ENCODE data around the gene CDH2.

The CDH2 gene

GRCh38 chr18:28018351-28018750 is 158.6 kb downstream of the CDH2 start:
- Histone ChIP-seq H3K4me2 (ENCODE audit: low read depth, low read length, poor library complexity, severe bottlenecking) (no peak overlapping the region), H3F3A (ENCODE audit: insufficient read depth) (no peaks in the 10 kb centered on the region), H3K36me3 (ENCODE audit: low read length) (no peaks in the 10 kb centered on the region), H3K9ac (ENCODE audit: low read length) (no peak overlapping the region), H3K9me3 (ENCODE audit: insufficient read depth, low read length) (no peaks in the 10 kb centered on the region), H3K9me2 (replicated peaks; ENCODE audit: insufficient read depth, low read length) (no peaks in the 10 kb centered on the region), H3K27ac (ENCODE audit: low read depth, low read length) (no peak overlapping the region), H2AFZ (ENCODE audit: low read depth, low read length, severe bottlenecking) (no peak overlapping the region), H4K20me1 (ENCODE audit: low read depth, low read length) (no peaks in the 10 kb centered on the region; the same call in 1 of the 2 replicates), H3K4me3 (ENCODE audit: insufficient read depth, low read length, poor library complexity, severe bottlenecking) (no peak overlapping the region), H3K79me2 (ENCODE audit: insufficient read depth, low read length) (no peaks in the 10 kb centered on the region), H3K27me3 (ENCODE audit: low read length) (no peaks in the 10 kb centered on the region)
- TF ChIP-seq, protein P1, sequence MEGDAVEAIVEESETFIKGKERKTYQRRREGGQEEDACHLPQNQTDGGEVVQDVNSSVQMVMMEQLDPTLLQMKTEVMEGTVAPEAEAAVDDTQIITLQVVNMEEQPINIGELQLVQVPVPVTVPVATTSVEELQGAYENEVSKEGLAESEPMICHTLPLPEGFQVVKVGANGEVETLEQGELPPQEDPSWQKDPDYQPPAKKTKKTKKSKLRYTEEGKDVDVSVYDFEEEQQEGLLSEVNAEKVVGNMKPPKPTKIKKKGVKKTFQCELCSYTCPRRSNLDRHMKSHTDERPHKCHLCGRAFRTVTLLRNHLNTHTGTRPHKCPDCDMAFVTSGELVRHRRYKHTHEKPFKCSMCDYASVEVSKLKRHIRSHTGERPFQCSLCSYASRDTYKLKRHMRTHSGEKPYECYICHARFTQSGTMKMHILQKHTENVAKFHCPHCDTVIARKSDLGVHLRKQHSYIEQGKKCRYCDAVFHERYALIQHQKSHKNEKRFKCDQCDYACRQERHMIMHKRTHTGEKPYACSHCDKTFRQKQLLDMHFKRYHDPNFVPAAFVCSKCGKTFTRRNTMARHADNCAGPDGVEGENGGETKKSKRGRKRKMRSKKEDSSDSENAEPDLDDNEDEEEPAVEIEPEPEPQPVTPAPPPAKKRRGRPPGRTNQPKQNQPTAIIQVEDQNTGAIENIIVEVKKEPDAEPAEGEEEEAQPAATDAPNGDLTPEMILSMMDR (IDR thresholded peaks at IDR 0.05; ENCODE audit: insufficient read depth, low read length, poor library complexity, severe bottlenecking), result no peak
- no peak for TF ChIP-seq EZH2phosphoT487 (conservative IDR thresholded peaks at IDR 0.05; ENCODE audit: low read length)

DNA sequence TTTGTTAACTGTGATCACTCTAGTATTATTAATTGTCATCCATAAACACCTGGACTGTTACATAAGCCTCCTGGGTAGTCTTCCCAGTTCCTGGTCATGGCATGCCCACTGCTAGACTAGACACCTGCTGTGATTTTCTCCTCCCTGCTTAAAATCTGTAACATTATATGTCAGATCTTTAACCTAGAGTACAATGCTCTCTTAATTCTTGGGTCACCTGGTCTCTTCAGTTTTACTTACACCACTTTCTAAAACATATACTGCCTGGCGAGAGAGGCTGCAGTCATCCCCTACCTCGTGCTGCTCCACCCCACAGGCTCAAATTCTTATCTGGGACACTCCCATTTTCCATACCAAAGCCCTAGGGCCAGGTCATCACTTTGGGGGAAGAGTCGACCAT is 161.3 kb downstream of the CDH2 start:
- no peak overlapping the region for H3K27ac ChIP-seq (ENCODE audit: low read depth, low read length)
- H3K36me3 ChIP-seq (ENCODE audit: low read length), result no peaks in the 10 kb centered on the region
- no peaks in the 10 kb centered on the region for H3K27me3 ChIP-seq (ENCODE audit: low read length)
- H3K4me2 ChIP-seq (ENCODE audit: low read depth, low read length, poor library complexity, severe bottlenecking), result no peak overlapping the region
- TF ChIP-seq, protein P1 (IDR thresholded peaks at IDR 0.05; ENCODE audit: insufficient read depth, low read length, poor library complexity, severe bottlenecking), result no peak
- no peak for TF ChIP-seq EZH2phosphoT487 (conservative IDR thresholded peaks at IDR 0.05; ENCODE audit: low read length)
- H2AFZ ChIP-seq (ENCODE audit: low read depth, low read length, severe bottlenecking), result no peak overlapping the region
- H3K9me2 ChIP-seq (replicated peaks; ENCODE audit: insufficient read depth, low read length), result no peaks in the 10 kb centered on the region
- H3K9ac ChIP-seq (ENCODE audit: low read length), result no peak overlapping the region
- H3K79me2 ChIP-seq (ENCODE audit: insufficient read depth, low read length), result no peaks in the 10 kb centered on the region
- no peak overlapping the region for H3K4me3 ChIP-seq (ENCODE audit: insufficient read depth, low read length, poor library complexity, severe bottlenecking)
- H3F3A ChIP-seq (ENCODE audit: insufficient read depth), result no peaks in the 10 kb centered on the region
- no peaks in the 10 kb centered on the region; the same call in 1 of the 2 replicates for H4K20me1 ChIP-seq (ENCODE audit: low read depth, low read length)
- no peaks in the 10 kb centered on the region for H3K9me3 ChIP-seq (ENCODE audit: insufficient read depth, low read length)

GRCh38 chr18:28013066-28013465 is 163.9 kb downstream of the CDH2 start:
- TF ChIP-seq EZH2phosphoT487 (conservative IDR thresholded peaks at IDR 0.05; ENCODE audit: low read length), result no peak
- TF ChIP-seq, protein P1 (IDR thresholded peaks at IDR 0.05; ENCODE audit: insufficient read depth, low read length, poor library complexity, severe bottlenecking), result no peak
- H3K4me3 ChIP-seq (ENCODE audit: insufficient read depth, low read length, poor library complexity, severe bottlenecking), result no peak overlapping the region
- H3K27me3 ChIP-seq (ENCODE audit: low read length), result no peaks in the 10 kb centered on the region
- H3K9me3 ChIP-seq (ENCODE audit: insufficient read depth, low read length), result no peaks in the 10 kb centered on the region
- H3K27ac ChIP-seq (ENCODE audit: low read depth, low read length), result no peak overlapping the region
- H3K4me2 ChIP-seq (ENCODE audit: low read depth, low read length, poor library complexity, severe bottlenecking), result no peak overlapping the region
- H3K9ac ChIP-seq (ENCODE audit: low read length), result no peak overlapping the region
- no peaks in the 10 kb centered on the region; the same call in 1 of the 2 replicates for H4K20me1 ChIP-seq (ENCODE audit: low read depth, low read length)
- no peaks in the 10 kb centered on the region for H3K79me2 ChIP-seq (ENCODE audit: insufficient read depth, low read length)
- H3K36me3 ChIP-seq (ENCODE audit: low read length), result no peaks in the 10 kb centered on the region
- H2AFZ ChIP-seq (ENCODE audit: low read depth, low read length, severe bottlenecking), result no peak overlapping the region
- H3F3A ChIP-seq (ENCODE audit: insufficient read depth), result no peaks in the 10 kb centered on the region
- H3K9me2 ChIP-seq (replicated peaks; ENCODE audit: insufficient read depth, low read length), result no peaks in the 10 kb centered on the region
